Measurements from ENCODE around the gene SLC15A4.

Gene SLC15A4

GRCh38 chr12:128790221-128790620, 33.5 kb downstream of the SLC15A4 start:
- CTCF ChIA-PET, result no interaction called here
- TF ChIP-seq CTCF (conservative IDR thresholded peaks at IDR 0.05; ENCODE audit: low read depth), result no peak
- DNase-seq (ENCODE audit: low spot score), result no peak
- no peak overlapping the region for H3K27ac ChIP-seq
- POLR2A ChIA-PET (ENCODE audit: low non-redundant PET), result no interaction called here

GRCh38 chr12:128789356-128789929, 34.3 kb downstream of the SLC15A4 start:
- ChIA-PET POLR2A (ENCODE audit: low non-redundant PET) (no interaction called here), CTCF (no interaction called here)
- no peak overlapping the region for H3K27ac ChIP-seq
- TF ChIP-seq CTCF (conservative IDR thresholded peaks at IDR 0.05; ENCODE audit: low read depth), result no peak
- no peak for DNase-seq (ENCODE audit: low spot score)

- ChIA-PET POLR2A (ENCODE audit: low non-redundant PET) (no interaction called here), CTCF (no interaction called here)
- H3K27ac ChIP-seq, result no peak overlapping the region
- DNase-seq (ENCODE audit: low spot score), result no peak
- TF ChIP-seq CTCF (conservative IDR thresholded peaks at IDR 0.05; ENCODE audit: low read depth), result no peak
Measured at GRCh38 chr12:128787827-128788226, 35.9 kb downstream of the SLC15A4 start.

- CTCF ChIA-PET, result no interaction called here
- DNase-seq (ENCODE audit: low spot score), result no peak
- no peak for TF ChIP-seq CTCF (conservative IDR thresholded peaks at IDR 0.05; ENCODE audit: low read depth)
- no peak overlapping the region for H3K27ac ChIP-seq
- POLR2A ChIA-PET (ENCODE audit: low non-redundant PET), result no interaction called here
Measured at GRCh38 chr12:128786741-128787391, 36.9 kb downstream of the SLC15A4 start.

GRCh38 chr12:128784030-128784760, 39.6 kb downstream of the SLC15A4 start:
- POLR2A ChIA-PET (ENCODE audit: low non-redundant PET), result no interaction called here
- DNase-seq (ENCODE audit: low spot score), result no peak
- CTCF ChIA-PET, result no interaction called here

GRCh38 chr12:128783129-128783574, 40.6 kb downstream of the SLC15A4 start:
- no peak overlapping the region for H3K27ac ChIP-seq
- ChIA-PET CTCF (no interaction called here), POLR2A (ENCODE audit: low non-redundant PET) (interaction anchor here (0.6 kb wide), 1 partner anchor 1043 kb away, joined by 4 read pairs; no protein-coding TSS in a partner anchor)
- no peak for DNase-seq (ENCODE audit: low spot score)
- no peak for TF ChIP-seq CTCF (conservative IDR thresholded peaks at IDR 0.05; ENCODE audit: low read depth)

More at GRCh38 chr12:128784030-128784760, 39.6 kb downstream of the SLC15A4 start:
- no peak for TF ChIP-seq CTCF (conservative IDR thresholded peaks at IDR 0.05; ENCODE audit: low read depth)
- no peak overlapping the region for H3K27ac ChIP-seq
